Erythroblast (primary cell): Measurements from ENCODE around the gene TMEM43.

Source experiments
- GATA1 ChIP-seq: IDR thresholded peaks from 2 replicates; pipeline ENCODE4 v1.6.1; 2011; ENCODE audit warnings: low read depth, mild to moderate bottlenecking, control low read depth, low read length, moderate library complexity
- POLR2A ChIP-seq: IDR thresholded peaks from 2 replicates; pipeline ENCODE4 v1.6.1; 2011; ENCODE audit warnings: mild to moderate bottlenecking, low read length

DNA sequence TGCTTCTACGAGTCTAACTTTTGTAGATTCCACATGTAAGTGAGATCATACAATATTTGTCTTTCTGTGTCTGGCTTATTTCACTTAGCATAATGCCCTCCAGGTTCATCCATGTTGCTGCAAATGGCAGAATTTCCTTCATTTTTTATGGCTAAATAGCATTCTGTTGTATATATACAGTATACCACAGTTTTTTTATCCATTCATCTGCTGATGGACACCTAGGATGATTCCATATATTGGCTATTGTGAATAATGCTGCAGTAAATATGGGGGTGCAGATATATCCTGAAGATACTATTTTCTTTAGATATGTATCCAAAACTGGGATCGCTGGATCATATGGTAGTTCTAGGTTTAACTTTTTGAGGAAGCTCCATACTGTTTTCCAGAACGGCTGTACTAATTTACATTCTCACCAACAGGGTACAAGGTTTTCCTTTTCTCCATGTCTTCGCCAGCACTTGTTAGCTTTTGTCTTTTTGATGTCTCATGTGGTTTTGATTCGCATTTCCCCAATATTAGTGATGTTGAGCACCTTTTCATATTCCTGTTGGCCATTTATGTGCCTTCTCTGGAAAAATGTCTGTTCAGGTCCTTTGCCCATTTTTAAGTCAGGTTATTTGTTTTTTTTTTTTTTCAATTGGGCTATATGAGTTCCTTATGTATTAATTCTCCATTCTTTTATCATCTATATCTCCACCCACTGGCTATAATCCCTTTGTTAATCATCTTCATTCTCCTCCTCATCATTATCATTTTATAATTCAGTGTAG lies 27.0 kb upstream of the TMEM43 start:
- TF ChIP-seq POLR2A (no peak), GATA1 (no peak)
